Endothelial cell (in vitro differentiated cells): ENCODE measurements around the gene UCK1. TPM values are rescaled to one million over a fixed set of nuclear protein-coding genes. Genes with fewer than 3 reads are reported as not detected.

Experiments
- DNase-seq: peaks from one replicate; pipeline ENCODE4 v3.0.0; 2021; ENCODE audit warnings: low spot score
- H3K27ac Mint-ChIP-seq: one replicate; pipeline ENCODE4 v1.8.0; 2021; ENCODE audit warnings: mixed read lengths, inconsistent platforms; ENCODE audit not compliant: unreplicated experiment
- H3K27me3 Mint-ChIP-seq: one replicate; pipeline ENCODE4 v1.8.0; 2021; ENCODE audit warnings: mild to moderate bottlenecking, moderate library complexity, mixed read lengths, inconsistent platforms; ENCODE audit not compliant: unreplicated experiment
- H3K36me3 Mint-ChIP-seq: one replicate; pipeline ENCODE4 v1.8.0; 2021; ENCODE audit warnings: mild to moderate bottlenecking, low read depth, mixed read lengths, inconsistent platforms; ENCODE audit not compliant: unreplicated experiment
- H3K4me1 Mint-ChIP-seq: one replicate; pipeline ENCODE4 v1.8.0; 2021; ENCODE audit warnings: mild to moderate bottlenecking, mixed read lengths, inconsistent platforms; ENCODE audit not compliant: unreplicated experiment
- H3K4me3 Mint-ChIP-seq: one replicate; pipeline ENCODE4 v1.8.0; 2021; ENCODE audit warnings: mild to moderate bottlenecking, mixed read lengths, inconsistent platforms; ENCODE audit not compliant: unreplicated experiment
- H3K9me3 Mint-ChIP-seq: one replicate; pipeline ENCODE4 v1.8.0; 2021; ENCODE audit warnings: mixed read lengths, inconsistent platforms; ENCODE audit not compliant: unreplicated experiment
- total RNA-seq: library from RNA; stranded (reverse); fragmentation: NEBNext Ultra II Directional; extraction: Animal tissue kit (Norgen Biotek cat#: 25700); gene quantifications from one replicate; pipeline ENCODE4 v1.2.1, GENCODE V29; 2021; ENCODE audit not compliant: unreplicated experiment
- TF ChIP-seq, protein P1 (sequence below): fragments of 200-600 bp; sonication (generic); IDR thresholded peaks from one replicate; pipeline ENCODE4 v1.5.0; 2021; ENCODE audit warnings: antibody characterized with exemption; ENCODE audit not compliant: unreplicated experiment

Gene UCK1
- total RNA-seq, 1 donor from 2014 or later = 23.0 TPM

DNA sequence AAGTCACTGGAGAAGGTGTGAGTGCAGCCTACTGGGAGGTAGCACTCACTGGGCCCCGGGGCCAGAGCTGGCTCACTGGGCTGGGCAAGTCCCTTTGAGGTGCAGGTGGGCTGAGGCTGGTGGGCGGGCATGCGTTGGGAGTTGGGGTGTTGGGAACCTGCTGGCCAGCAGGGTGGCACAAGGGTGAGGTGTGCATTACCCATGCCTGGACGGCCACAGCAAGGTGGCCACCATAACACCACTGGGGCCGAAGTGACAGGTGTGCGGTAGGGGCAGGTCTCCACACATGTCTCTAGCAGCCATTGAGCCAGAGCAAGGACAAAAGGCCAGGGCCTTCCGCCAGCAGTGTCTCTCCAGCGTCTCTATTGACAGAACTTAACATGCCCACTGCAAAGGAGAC is 36.8 kb upstream of the UCK1 start:
- Mint-ChIP-seq H3K9me3 (no peaks in the 10 kb centered on the region), H3K36me3 (peaks cover 39% of the 10 kb centered on the region), H3K27me3 (peaks cover 3% of the 10 kb centered on the region), H3K4me3 (peak overlapping the region; percentile 76), H3K27ac (no peak overlapping the region), H3K4me1 (no peaks in the 10 kb centered on the region)
- TF ChIP-seq, protein P1, sequence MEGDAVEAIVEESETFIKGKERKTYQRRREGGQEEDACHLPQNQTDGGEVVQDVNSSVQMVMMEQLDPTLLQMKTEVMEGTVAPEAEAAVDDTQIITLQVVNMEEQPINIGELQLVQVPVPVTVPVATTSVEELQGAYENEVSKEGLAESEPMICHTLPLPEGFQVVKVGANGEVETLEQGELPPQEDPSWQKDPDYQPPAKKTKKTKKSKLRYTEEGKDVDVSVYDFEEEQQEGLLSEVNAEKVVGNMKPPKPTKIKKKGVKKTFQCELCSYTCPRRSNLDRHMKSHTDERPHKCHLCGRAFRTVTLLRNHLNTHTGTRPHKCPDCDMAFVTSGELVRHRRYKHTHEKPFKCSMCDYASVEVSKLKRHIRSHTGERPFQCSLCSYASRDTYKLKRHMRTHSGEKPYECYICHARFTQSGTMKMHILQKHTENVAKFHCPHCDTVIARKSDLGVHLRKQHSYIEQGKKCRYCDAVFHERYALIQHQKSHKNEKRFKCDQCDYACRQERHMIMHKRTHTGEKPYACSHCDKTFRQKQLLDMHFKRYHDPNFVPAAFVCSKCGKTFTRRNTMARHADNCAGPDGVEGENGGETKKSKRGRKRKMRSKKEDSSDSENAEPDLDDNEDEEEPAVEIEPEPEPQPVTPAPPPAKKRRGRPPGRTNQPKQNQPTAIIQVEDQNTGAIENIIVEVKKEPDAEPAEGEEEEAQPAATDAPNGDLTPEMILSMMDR = no peak
- DNase-seq = no peak

DNA sequence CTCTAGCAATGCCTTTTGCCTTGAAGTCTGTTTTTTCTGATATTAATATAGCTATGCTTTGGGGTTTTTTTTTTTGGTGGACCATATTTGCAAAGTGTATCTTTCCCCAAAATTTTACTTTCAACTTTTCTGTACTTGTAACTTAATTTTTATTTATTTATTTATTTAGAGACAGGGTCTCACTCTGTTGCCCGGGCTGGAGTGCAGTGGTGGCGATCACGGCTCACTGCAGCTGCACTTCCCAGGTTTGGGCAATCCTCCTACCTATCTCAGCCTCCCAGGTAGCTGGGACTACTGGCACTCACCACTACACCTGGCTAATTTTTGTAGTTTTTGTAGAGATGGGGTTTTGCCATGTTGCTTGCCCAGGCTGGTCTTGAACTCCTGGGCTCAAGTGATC is 35.1 kb upstream of the UCK1 start:
- no peaks in the 10 kb centered on the region for H3K4me1 Mint-ChIP-seq
- H3K27ac Mint-ChIP-seq = no peak overlapping the region
- H3K4me3 Mint-ChIP-seq = no peak overlapping the region
- H3K27me3 Mint-ChIP-seq = peaks cover 6% of the 10 kb centered on the region
- H3K9me3 Mint-ChIP-seq = no peaks in the 10 kb centered on the region
- TF ChIP-seq, protein P1 = no peak
- no peak for DNase-seq
- peaks cover 30% of the 10 kb centered on the region for H3K36me3 Mint-ChIP-seq

DNA sequence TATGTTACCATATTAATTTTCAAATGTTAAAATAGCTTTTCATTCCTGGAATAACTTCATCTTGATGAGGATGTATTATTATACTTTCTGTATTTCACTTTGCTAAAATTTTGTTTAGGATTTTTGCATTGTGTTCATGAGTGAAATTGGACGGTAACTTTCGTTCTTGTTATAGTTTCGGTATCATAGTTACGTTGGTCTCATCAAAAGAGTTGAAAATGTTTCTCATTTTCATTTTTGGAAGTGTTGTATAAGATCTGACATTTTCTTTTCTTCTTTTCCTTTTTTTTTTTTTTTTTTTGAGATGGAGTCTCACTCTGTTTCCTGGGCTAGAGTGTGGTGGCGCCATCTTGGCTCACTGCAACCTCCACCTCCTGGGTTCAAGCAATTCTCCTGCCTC is 34.3 kb upstream of the UCK1 start:
- Mint-ChIP-seq H3K4me3 (no peak overlapping the region), H3K27ac (no peak overlapping the region), H3K36me3 (peaks cover 26% of the 10 kb centered on the region), H3K4me1 (no peaks in the 10 kb centered on the region), H3K27me3 (peaks cover 9% of the 10 kb centered on the region), H3K9me3 (no peaks in the 10 kb centered on the region)
- no peak for DNase-seq
- TF ChIP-seq, protein P1 = no peak

GRCh38 chr9:131562032-131562959 is 31.2 kb upstream of the UCK1 start:
- Mint-ChIP-seq H3K4me3 (no peak overlapping the region), H3K4me1 (no peaks in the 10 kb centered on the region), H3K9me3 (no peaks in the 10 kb centered on the region), H3K36me3 (peaks cover 4% of the 10 kb centered on the region), H3K27ac (no peak overlapping the region), H3K27me3 (peaks cover 12% of the 10 kb centered on the region)
- TF ChIP-seq, protein P1 = no peak
- no peak for DNase-seq

DNA sequence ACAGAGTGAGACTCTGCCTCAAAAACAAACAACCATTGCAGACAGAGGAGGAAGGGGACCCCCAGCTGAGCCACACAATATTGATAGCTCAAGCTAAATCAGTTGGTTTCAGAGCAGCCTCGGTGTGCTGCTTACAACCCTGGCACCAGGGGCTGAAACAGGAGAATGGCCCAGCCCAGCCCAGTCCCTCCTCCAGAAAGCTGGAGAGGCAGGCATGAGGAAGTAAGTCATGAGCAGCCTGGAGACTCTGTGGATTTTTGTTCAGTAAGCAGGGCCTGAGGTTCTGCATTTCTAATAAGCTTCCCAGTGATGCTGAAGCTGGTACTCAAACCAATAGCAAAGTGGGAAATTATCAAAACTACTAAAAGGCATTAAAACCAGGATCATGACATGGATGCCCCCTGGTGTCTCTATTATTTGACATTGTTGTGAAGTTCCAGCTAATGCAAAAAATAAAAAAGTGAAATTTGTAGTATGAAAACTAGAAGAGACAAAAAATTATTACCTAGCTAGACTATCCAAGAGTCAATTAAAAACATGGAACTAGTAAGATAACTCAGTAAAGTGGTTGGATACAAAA is 28.4 kb upstream of the UCK1 start:
- H3K27me3 Mint-ChIP-seq = peaks cover 29% of the 10 kb centered on the region
- H3K4me1 Mint-ChIP-seq = peaks cover 13% of the 10 kb centered on the region
- TF ChIP-seq, protein P1 = no peak
- peaks cover 4% of the 10 kb centered on the region for H3K36me3 Mint-ChIP-seq
- H3K9me3 Mint-ChIP-seq = no peaks in the 10 kb centered on the region
- no peak overlapping the region for H3K4me3 Mint-ChIP-seq
- H3K27ac Mint-ChIP-seq = no peak overlapping the region
- no peak for DNase-seq
